Left ventricle myocardium inferior (tissue), 1 donor: ENCODE data around the gene DUOXA2. TPM values are rescaled to one million over a fixed set of nuclear protein-coding genes. Genes with fewer than 3 reads are reported as not detected.
A peak's percentile ranks its signal among the peaks of the same experiment; 100 is the strongest.

Source experiments
- DNase-seq: peaks from one replicate; pipeline ENCODE4 v3.0.0-alpha.2; 2020
- H3K27ac ChIP-seq: fragments of 200-600 bp; replicated peaks from 2 replicates; pipeline ENCODE4 v1.8.0; 2021
- H3K27me3 ChIP-seq: fragments of 200-600 bp; 2 replicates; pipeline ENCODE4 v1.8.0; 2021; ENCODE audit warnings: low read depth
- H3K36me3 ChIP-seq: fragments of 200-600 bp; 2 replicates; pipeline ENCODE4 v1.8.0; 2021
- H3K4me1 ChIP-seq: fragments of 200-600 bp; 2 replicates; pipeline ENCODE4 v1.8.0; 2021
- H3K4me3 ChIP-seq: fragments of 200-600 bp; 2 replicates; pipeline ENCODE4 v1.8.0; 2021; ENCODE audit warnings: mild to moderate bottlenecking, moderate library complexity
- H3K9me3 ChIP-seq: fragments of 200-600 bp; replicated peaks from 2 replicates; pipeline ENCODE4 v1.8.0; 2021
- CTCF ChIP-seq: fragments of 200-600 bp; IDR thresholded peaks from 2 replicates; pipeline ENCODE4 v1.8.0; 2021; ENCODE audit warnings: antibody characterized with exemption, mild to moderate bottlenecking, borderline replicate concordance
- intact Hi-C: fragments of 100-400 bp; cut with micrococcal nuclease; formaldehyde crosslinking; loops from one replicate; pipeline ENCODE4 v1.11.0; 2022
- total RNA-seq: library from RNA; stranded (reverse); fragmentation: NEBNext Ultra II Directional; extraction: Animal tissue kit (Norgen Biotek cat#: 25700); gene quantifications from one replicate; pipeline ENCODE4 v1.2.1, GENCODE V29; 2021
- donor health status: DM: no; HTN: yes; CAD: no; lungs with severe emphysema.

Gene DUOXA2
- total RNA-seq, 1 donor from 2014 or later: not detected

GRCh38 chr15:45123397-45123796, 9.3 kb downstream of the DUOXA2 start:
- H3K4me3 ChIP-seq: no peak overlapping the region
- H3K27me3 ChIP-seq: peaks cover 85% of the 10 kb centered on the region
- DNase-seq: no peak
- no peak overlapping the region for H3K27ac ChIP-seq
- H3K36me3 ChIP-seq: no peaks in the 10 kb centered on the region
- TF ChIP-seq CTCF: no peak
- no peaks in the 10 kb centered on the region for H3K4me1 ChIP-seq
- no peaks in the 10 kb centered on the region for H3K9me3 ChIP-seq
- intact Hi-C loops: no loop called here

- peak; percentile 67 for TF ChIP-seq CTCF
- H3K27me3 ChIP-seq: peaks cover 86% of the 10 kb centered on the region
- no peak overlapping the region for H3K27ac ChIP-seq
- no peak for DNase-seq
- no peaks in the 10 kb centered on the region for H3K9me3 ChIP-seq
- intact Hi-C loops: no loop called here
- no peaks in the 10 kb centered on the region for H3K36me3 ChIP-seq
- no peak overlapping the region for H3K4me3 ChIP-seq
- peaks cover 17% of the 10 kb centered on the region for H3K4me1 ChIP-seq
Observed at GRCh38 chr15:45126535-45127158, 12.5 kb downstream of the DUOXA2 start.

DNA sequence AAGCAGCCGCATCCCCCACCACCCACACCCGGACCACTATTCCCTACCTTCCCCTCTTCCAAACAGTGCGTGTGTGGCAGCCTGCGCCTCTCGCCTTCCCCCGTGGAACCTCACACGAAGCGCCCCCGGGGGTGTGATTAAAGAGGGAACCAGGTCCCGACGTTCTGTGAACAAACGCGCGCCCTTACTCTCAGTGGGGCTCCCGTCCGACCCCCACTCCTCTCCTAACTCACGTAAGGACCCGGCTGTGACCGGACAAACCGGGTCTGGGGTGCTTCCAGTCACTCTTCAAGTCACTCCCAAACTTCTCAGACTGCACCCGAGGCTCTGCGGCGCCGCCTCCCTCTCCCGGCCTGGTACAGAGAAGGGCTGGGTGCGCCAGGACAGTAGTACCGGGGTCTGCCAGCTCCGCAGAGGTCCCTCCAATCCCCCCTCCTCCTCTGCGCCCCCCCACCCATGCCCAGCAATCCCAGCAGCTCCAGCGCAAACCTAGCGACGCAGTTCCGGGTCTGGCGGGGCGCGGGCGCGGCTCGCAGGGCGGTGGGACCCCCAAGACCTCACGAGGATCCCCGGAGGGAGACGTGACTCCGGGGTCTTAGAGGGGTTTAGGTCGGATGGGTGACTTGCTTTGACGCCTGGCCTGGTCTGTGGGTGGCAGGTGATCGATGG, 15.0 kb downstream of the DUOXA2 start:
- Histone ChIP-seq H3K27ac (no peak overlapping the region), H3K36me3 (no peaks in the 10 kb centered on the region), H3K27me3 (peaks cover 80% of the 10 kb centered on the region), H3K4me3 (peak overlapping the region; percentile 63), H3K9me3 (no peaks in the 10 kb centered on the region), H3K4me1 (peaks cover 17% of the 10 kb centered on the region)
- intact Hi-C loops: no loop called here
- no peak for DNase-seq
- no peak for TF ChIP-seq CTCF

GRCh38 chr15:45129651-45130129, 15.6 kb downstream of the DUOXA2 start, which contains the start of the genes DUOX1 and DUOXA1:
Gene DUOX1, plus strand, starts transcription at chr15:45129994. Its CDS starts 1,973 bp downstream, at chr15:45131967.
Gene DUOXA1, minus strand, starts transcription at chr15:45129879. Its CDS starts 6,865 bp downstream, at chr15:45123014.
- intact Hi-C loops: no loop called here
- Histone ChIP-seq H3K4me1 (peaks cover 17% of the 10 kb centered on the region), H3K27ac (no peak within 1 kb of the TSS), H3K9me3 (no peaks in the 10 kb centered on the region), H3K36me3 (no peaks in the 10 kb centered on the region), H3K27me3 (peaks cover 81% of the 10 kb centered on the region), H3K4me3 (peak within 1 kb of the TSS; percentile 63)
- no peak for TF ChIP-seq CTCF
- peak; percentile 51 for DNase-seq

DNA sequence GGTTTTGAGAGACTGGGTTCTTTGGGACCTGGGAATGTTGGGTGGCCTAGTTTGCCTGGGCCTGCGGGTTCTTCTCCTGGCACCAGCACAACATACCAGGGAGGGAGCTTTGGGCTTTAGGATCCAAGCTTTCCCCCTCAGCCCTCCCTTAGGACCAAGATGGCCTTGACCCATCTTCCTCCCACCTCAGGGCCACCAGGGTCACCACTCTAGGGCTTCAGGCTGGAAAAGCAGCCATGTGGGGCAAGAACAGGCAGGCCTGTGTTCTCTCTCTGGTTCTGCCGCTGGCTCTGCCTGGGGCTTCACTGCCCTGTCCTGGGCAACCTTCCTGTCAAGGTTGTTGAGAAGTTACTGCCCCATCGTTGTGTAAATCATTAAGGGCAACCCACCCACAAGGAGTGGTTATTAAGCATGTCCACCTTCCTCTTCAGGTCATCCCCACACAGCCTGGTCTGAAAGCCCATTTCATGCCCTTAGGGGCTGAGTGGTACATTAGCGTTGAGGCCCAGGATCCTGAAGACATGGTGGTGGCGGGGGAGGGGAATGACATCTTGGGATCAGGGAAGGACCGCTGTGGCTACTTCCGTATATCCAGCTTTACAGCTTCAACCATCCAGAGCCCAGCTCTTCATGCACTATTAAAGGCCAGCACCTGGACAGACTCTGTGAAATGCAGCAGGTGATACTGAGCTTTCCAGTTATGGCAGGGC, 16.3 kb downstream of the DUOXA2 start:
- Histone ChIP-seq H3K9me3 (no peaks in the 10 kb centered on the region), H3K4me1 (peaks cover 24% of the 10 kb centered on the region), H3K36me3 (no peaks in the 10 kb centered on the region), H3K4me3 (peak overlapping the region; percentile 63), H3K27ac (no peak overlapping the region), H3K27me3 (peaks cover 81% of the 10 kb centered on the region)
- TF ChIP-seq CTCF: no peak
- intact Hi-C loops: no loop called here
- DNase-seq: no peak
